ENCODE measurements around the gene GUCY2D. TPM values are rescaled to one million over a fixed set of nuclear protein-coding genes. Genes with fewer than 3 reads are reported as not detected.
"Not testable (repeated sequence)": the region's sequence is repeated elsewhere in the genome, so short reads cannot be mapped to it uniquely, and the experiment has no call there.

The GUCY2D gene
- total and polyA plus RNA-seq, 12 donors = not detected

- no peak overlapping the region for H3K4me3 ChIP-seq
- no peaks in the 10 kb centered on the region for H3K9me3 ChIP-seq (replicated peaks in 1 of 3)
- peaks cover 2 to 5% of the 10 kb centered on the region in 2 donors for H3K4me1 ChIP-seq (replicated peaks in 1 of 2)
- TF ChIP-seq POLR2A (IDR thresholded peaks at IDR 0.05) (no peak), CTCF (IDR thresholded peaks at IDR 0.05) (no peak)
- peak in 1 of 7 donors; percentile 31 for DNase-seq
- intact Hi-C loops (cut with DNase I) = no loop called here
- H3K36me3 ChIP-seq (replicated peaks in 1 of 2) = no peaks in the 10 kb centered on the region
- WGBS, 4 donors = 79 to 91% (median 86%) methylated on average over 10 to 13 of the region's 13 CpGs
- H3K27me3 ChIP-seq = peaks cover 2% of the 10 kb centered on the region
- H3K27ac ChIP-seq = no peak overlapping the region
Measured at GRCh38 chr17:8021565-8022359, 19.3 kb downstream of the GUCY2D start.

- 82 to 87% (median 85%) methylated on average over 4 of the region's 4 CpGs for WGBS, 4 donors
- no peak overlapping the region for H3K27ac ChIP-seq
- no peak for TF ChIP-seq POLR2A (IDR thresholded peaks at IDR 0.05)
- no peak for TF ChIP-seq CTCF (IDR thresholded peaks at IDR 0.05)
- H3K4me3 ChIP-seq = no peak overlapping the region
- intact Hi-C loops (cut with DNase I) = no loop called here
- H3K36me3 ChIP-seq (replicated peaks in 1 of 2) = no peaks in the 10 kb centered on the region
- no peak for DNase-seq
- H3K4me1 ChIP-seq (replicated peaks in 1 of 2) = no peaks in the 10 kb centered on the region
- H3K27me3 ChIP-seq = peaks cover 9% of the 10 kb centered on the region
- no peaks in the 10 kb centered on the region for H3K9me3 ChIP-seq (replicated peaks in 1 of 3)
Measured at GRCh38 chr17:8022360-8023003, 20.1 kb downstream of the GUCY2D start.

- WGBS, 4 donors = 69 to 83% (median 76%) methylated on average over 6 of the region's 6 CpGs
- H3K4me3 ChIP-seq; H3K36me3 ChIP-seq (replicated peaks in 1 of 2); intact Hi-C loops (cut with DNase I); DNase-seq; H3K4me1 ChIP-seq (replicated peaks in 1 of 2); H3K9me3 ChIP-seq (replicated peaks in 1 of 3); H3K27ac ChIP-seq: not testable (repeated sequence)
- peaks cover 16% of the 10 kb centered on the region for H3K27me3 ChIP-seq
Measured at GRCh38 chr17:8024161-8024560, 21.7 kb downstream of the GUCY2D start.

- DNase-seq = no peak
- intact Hi-C loops (cut with DNase I) = no loop called here
- TF ChIP-seq POLR2A (IDR thresholded peaks at IDR 0.05) (no peak), CTCF (IDR thresholded peaks at IDR 0.05) (no peak)
- 71 to 87% (median 82%) methylated on average over 8 to 9 of the region's 9 CpGs for WGBS, 4 donors
- no peak overlapping the region for H3K27ac ChIP-seq
- no peaks in the 10 kb centered on the region for H3K36me3 ChIP-seq (replicated peaks in 1 of 2)
- H3K4me3 ChIP-seq = no peak overlapping the region
- H3K4me1 ChIP-seq (replicated peaks in 1 of 2) = no peaks in the 10 kb centered on the region
- peaks cover 16% of the 10 kb centered on the region for H3K27me3 ChIP-seq
- H3K9me3 ChIP-seq (replicated peaks in 1 of 3) = no peaks in the 10 kb centered on the region
Measured at GRCh38 chr17:8025176-8025911, 22.9 kb downstream of the GUCY2D start.
